ENCODE results near the gene RPS19BP1.

DNA sequence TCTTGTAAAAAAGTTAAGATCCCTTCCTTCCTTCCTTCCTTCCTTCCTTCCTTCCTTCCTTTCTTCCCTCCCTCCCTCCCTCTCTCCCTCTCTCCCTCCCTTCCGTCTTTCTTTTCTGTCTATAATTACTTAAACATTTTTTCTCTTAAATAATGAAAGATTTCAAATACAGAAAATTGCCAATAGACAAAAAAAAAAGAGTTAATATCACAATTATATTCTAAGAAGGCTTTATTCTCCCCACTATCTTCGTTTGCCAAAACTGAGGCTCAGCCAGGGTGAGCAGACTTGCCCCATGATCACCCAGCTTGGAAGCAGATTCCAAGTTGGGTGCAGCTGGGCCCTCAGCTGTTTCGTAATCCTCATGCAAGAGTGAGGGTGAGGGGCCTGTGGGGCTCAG, 37.7 kb upstream of the RPS19BP1 start:
- TF ChIP-seq POLR2A (IDR thresholded peaks at IDR 0.05), result no peak
- TF ChIP-seq, protein P1, sequence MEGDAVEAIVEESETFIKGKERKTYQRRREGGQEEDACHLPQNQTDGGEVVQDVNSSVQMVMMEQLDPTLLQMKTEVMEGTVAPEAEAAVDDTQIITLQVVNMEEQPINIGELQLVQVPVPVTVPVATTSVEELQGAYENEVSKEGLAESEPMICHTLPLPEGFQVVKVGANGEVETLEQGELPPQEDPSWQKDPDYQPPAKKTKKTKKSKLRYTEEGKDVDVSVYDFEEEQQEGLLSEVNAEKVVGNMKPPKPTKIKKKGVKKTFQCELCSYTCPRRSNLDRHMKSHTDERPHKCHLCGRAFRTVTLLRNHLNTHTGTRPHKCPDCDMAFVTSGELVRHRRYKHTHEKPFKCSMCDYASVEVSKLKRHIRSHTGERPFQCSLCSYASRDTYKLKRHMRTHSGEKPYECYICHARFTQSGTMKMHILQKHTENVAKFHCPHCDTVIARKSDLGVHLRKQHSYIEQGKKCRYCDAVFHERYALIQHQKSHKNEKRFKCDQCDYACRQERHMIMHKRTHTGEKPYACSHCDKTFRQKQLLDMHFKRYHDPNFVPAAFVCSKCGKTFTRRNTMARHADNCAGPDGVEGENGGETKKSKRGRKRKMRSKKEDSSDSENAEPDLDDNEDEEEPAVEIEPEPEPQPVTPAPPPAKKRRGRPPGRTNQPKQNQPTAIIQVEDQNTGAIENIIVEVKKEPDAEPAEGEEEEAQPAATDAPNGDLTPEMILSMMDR (IDR thresholded peaks at IDR 0.05), result no peak
